ENCODE results near the gene SLC22A31. TPM values are rescaled to one million over a fixed set of nuclear protein-coding genes. Genes with fewer than 3 reads are reported as not detected.

Gene SLC22A31
- total and polyA plus RNA-seq, 9 of the 15 experiments (the other 6 are each of a cell fraction or from before 2014, with no cell fraction given): 0.29 to 2.2 (median 0.47) TPM; not detected in 3

DNA sequence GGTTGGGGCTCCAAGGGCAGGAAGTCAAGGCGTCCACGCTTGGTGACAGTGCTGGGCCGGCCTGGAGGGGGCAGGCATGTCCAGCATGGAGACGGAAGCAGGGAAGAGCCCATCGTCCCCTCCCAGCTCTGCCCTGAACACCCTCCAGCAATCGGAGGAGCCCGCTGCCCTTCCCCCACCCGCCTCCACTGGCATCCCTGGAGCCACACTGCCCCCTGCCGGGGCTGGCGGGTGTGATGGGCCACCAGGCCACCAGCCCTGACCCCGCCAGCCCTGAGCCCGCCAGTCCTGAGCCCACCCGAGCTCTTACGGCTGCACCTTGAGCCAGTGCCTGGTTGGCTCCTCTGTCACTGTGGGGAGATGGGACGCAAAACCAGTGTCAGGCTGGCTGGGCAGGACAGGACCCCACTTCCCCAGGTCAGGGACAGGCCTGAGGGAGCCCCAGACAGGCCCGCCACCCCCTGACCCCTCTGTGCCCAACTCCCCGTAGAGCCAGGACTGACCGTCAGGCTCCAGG is 32.9 kb downstream of the SLC22A31 start (continued):
- TF ChIP-seq CUX1 (CRISPR knock-in tag; IDR thresholded peaks at IDR 0.05) (no peak), POLR2AphosphoS2 (IDR thresholded peaks at IDR 0.05; ENCODE audit: low read length) (no peak), HCFC1 (IDR thresholded peaks at IDR 0.05; ENCODE audit: low read depth, low read length) (no peak), ZNF668 (CRISPR knock-in tag; IDR thresholded peaks at IDR 0.05) (no peak), XRCC4 (IDR thresholded peaks at IDR 0.05; ENCODE audit: extremely low read depth, insufficient read depth, insufficient read length) (no peak), ZNF778 (CRISPR knock-in tag; IDR thresholded peaks at IDR 0.05) (no peak), TAF7 (tag; IDR thresholded peaks at IDR 0.05) (no peak), MXI1 (IDR thresholded peaks at IDR 0.05; ENCODE audit: low read depth, low read length) (no peak), ZFX (CRISPR knock-in tag; IDR thresholded peaks at IDR 0.05) (0 out of 2 replicates have a peak, but pooled peaks have one; percentile 13), ZBTB1 (CRISPR knock-in tag; IDR thresholded peaks at IDR 0.05; ENCODE audit: borderline replicate concordance, low read depth) (no peak), MAFK (IDR thresholded peaks at IDR 0.05; ENCODE audit: low read length) (no peak), PHB (CRISPR knock-in tag; IDR thresholded peaks at IDR 0.05) (no peak), ZNF717 (CRISPR knock-in tag; IDR thresholded peaks at IDR 0.05) (no peak), ELF2 (CRISPR knock-in tag; IDR thresholded peaks at IDR 0.05) (no peak), FOXK1 (CRISPR knock-in tag; IDR thresholded peaks at IDR 0.05; ENCODE audit: borderline replicate concordance) (no peak), CHCHD3 (CRISPR knock-in tag; IDR thresholded peaks at IDR 0.05) (no peak), ZNF347 (CRISPR knock-in tag; IDR thresholded peaks at IDR 0.05; ENCODE audit: low read depth) (no peak), SMARCC2 (IDR thresholded peaks at IDR 0.05; ENCODE audit: low read depth) (no peak), KDM4B (IDR thresholded peaks at IDR 0.05; ENCODE audit: borderline replicate concordance in 2 of 2, low read depth in 1 of 2) (peak in 1 of 2 experiments; percentile 78; a peak in 1 of 4 replicates), ARID3A (IDR thresholded peaks at IDR 0.05; ENCODE audit: borderline replicate concordance, low read depth, low read length) (no peak)
- TF ChIP-seq, protein P1, sequence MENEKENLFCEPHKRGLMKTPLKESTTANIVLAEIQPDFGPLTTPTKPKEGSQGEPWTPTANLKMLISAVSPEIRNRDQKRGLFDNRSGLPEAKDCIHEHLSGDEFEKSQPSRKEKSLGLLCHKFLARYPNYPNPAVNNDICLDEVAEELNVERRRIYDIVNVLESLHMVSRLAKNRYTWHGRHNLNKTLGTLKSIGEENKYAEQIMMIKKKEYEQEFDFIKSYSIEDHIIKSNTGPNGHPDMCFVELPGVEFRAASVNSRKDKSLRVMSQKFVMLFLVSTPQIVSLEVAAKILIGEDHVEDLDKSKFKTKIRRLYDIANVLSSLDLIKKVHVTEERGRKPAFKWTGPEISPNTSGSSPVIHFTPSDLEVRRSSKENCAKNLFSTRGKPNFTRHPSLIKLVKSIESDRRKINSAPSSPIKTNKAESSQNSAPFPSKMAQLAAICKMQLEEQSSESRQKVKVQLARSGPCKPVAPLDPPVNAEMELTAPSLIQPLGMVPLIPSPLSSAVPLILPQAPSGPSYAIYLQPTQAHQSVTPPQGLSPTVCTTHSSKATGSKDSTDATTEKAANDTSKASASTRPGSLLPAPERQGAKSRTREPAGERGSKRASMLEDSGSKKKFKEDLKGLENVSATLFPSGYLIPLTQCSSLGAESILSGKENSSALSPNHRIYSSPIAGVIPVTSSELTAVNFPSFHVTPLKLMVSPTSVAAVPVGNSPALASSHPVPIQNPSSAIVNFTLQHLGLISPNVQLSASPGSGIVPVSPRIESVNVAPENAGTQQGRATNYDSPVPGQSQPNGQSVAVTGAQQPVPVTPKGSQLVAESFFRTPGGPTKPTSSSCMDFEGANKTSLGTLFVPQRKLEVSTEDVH (IDR thresholded peaks at IDR 0.05; ENCODE audit: low read depth, partially characterized antibody): peak; percentile 29
